ENCODE results near the gene POPDC3.

DNA sequence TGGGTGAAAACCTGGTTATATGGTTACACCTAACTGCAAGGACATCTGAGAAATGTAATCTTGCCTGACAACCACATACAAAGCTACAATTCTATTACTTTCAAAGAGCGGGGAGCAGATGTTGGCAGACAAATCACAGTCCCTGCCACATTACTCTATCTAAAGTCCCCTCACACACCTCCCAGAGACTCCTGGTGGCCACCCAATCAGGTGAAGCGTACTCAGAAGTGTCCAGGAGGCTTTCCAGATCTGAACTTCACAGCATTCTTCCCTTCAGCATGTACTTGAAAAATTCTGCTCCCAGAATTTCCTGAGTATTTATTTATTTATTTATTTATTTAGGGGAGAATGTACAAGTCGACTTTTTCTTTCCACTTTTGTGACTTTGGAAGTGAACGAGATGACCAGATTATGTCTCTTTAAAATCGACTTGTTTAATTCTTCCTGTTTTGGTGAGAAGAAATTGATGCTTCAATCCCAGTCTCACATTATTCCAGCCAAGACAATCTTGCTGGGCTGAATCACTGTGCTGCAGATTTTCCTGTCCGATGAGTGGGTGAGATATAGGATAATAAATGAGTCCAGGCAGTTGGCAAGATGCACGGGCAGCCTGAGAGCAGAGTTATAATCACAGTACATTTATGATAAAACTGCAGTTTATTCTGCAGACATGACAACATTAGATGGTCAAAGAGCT is 46.9 kb upstream of the POPDC3 start:
- TF ChIP-seq CTCF (IDR thresholded peaks at IDR 0.05; ENCODE audit: poor library complexity, severe bottlenecking) (no peak), POLR2AphosphoS5 (IDR thresholded peaks at IDR 0.05) (no peak), EZH2 (IDR thresholded peaks at IDR 0.05; ENCODE audit: borderline replicate concordance, insufficient read depth, low read length, poor library complexity, severe bottlenecking) (no peak), EP300 (conservative IDR thresholded peaks at IDR 0.05; ENCODE audit: poor library complexity, severe bottlenecking) (no peak), SMC3 (conservative IDR thresholded peaks at IDR 0.05; ENCODE audit: poor library complexity) (no peak), MXI1 (conservative IDR thresholded peaks at IDR 0.05; ENCODE audit: poor library complexity, severe bottlenecking) (no peak)
- TF ChIP-seq, protein P1, sequence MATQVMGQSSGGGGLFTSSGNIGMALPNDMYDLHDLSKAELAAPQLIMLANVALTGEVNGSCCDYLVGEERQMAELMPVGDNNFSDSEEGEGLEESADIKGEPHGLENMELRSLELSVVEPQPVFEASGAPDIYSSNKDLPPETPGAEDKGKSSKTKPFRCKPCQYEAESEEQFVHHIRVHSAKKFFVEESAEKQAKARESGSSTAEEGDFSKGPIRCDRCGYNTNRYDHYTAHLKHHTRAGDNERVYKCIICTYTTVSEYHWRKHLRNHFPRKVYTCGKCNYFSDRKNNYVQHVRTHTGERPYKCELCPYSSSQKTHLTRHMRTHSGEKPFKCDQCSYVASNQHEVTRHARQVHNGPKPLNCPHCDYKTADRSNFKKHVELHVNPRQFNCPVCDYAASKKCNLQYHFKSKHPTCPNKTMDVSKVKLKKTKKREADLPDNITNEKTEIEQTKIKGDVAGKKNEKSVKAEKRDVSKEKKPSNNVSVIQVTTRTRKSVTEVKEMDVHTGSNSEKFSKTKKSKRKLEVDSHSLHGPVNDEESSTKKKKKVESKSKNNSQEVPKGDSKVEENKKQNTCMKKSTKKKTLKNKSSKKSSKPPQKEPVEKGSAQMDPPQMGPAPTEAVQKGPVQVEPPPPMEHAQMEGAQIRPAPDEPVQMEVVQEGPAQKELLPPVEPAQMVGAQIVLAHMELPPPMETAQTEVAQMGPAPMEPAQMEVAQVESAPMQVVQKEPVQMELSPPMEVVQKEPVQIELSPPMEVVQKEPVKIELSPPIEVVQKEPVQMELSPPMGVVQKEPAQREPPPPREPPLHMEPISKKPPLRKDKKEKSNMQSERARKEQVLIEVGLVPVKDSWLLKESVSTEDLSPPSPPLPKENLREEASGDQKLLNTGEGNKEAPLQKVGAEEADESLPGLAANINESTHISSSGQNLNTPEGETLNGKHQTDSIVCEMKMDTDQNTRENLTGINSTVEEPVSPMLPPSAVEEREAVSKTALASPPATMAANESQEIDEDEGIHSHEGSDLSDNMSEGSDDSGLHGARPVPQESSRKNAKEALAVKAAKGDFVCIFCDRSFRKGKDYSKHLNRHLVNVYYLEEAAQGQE (IDR thresholded peaks at IDR 0.05; ENCODE audit: borderline replicate concordance): no peak
